NCI-H2196 treated with DMSO at 0.1 percent for 48 hours (cell line): Measurements from ENCODE around the gene TAF11L13.

Experiments used
- DNase-seq: peaks from one replicate; lab custom pipeline; 2025; ENCODE audit not compliant: unreplicated experiment; lab: John Stamatoyannopoulos, UW

The TAF11L13 gene

DNA sequence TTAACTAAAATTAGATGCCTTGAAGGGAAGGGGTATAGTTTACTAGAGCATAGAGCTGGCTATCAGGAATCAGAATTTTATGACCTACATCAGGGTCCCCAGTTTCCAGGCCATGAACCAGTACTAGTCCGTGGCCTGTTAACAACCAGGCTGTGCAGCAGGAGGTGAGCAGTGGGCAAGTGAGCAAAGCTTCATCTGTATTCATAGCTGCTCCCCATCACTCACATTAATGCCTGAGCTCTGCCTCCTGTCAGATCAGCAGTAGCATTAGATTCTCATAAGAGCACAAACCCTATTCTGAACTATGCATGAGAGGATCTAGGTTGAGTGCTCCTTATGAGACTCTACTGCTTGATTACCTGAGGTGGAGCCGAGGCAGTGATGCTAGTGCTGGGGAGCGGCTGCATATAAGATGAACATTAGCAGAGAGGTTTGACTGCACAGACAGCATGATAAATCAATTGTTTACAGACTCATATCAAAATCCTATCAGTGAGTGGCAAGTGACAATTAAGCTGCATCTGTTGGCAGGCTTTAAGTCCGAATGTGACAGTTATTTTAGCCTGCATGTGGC, 47.0 kb downstream of the TAF11L13 start:
- DNase-seq = no peak

DNA sequence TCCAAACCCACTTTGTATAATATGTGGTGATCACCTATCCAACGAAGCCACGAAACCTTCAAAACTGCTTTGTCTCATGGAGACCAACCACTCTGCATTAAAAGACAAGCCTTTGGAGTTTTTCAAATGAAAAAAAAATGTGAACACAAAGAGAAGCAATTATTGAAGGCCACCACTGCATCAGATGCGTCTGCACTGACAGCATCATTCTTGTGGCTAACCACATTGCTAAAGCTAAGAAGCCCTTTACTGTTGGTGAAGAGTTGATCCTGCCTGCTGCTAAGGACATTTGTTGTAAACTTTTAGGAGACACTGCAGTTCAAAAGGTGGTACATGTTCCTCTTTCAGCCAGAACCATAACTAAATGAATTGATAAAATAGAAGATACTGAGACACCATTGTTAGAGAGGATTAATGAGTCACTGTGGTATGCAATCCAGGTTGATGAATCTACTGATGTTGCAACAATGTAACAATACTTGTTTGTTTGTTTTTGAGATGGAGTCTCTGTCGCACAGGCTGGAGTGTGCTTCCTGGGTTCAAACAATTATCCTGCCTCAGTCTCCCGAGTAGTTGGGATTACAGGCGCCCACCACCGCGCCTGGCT, 47.8 kb downstream of the TAF11L13 start:
- DNase-seq = no peak

DNA sequence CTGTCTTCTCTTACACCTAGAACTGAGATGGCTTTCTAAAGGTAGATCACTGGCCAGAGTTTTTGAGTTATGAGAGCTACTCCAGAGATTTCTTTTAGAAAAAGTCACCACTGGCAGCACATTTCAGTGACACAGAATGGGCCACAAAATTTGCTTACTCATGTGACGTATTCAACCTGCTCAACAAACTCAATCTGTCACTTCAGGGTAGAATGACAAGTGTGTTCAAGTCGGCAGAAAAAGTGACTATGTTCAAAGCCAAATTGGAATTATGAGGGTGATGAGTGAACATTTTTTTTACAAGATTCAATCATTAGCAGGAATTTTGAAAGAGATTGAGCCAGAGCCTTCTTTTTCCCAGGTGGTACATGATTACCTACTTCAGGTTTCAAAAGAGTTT, 48.8 kb downstream of the TAF11L13 start:
- DNase-seq = no peak
